ENCODE measurements around the gene TUBB2A. TPM values are rescaled to one million over a fixed set of nuclear protein-coding genes. Genes with fewer than 3 reads are reported as not detected.
A peak's percentile ranks its signal among the peaks of the same experiment; 100 is the strongest.

The TUBB2A gene
- total RNA-seq, 1 donor from 2014 or later: 177 TPM

DNA sequence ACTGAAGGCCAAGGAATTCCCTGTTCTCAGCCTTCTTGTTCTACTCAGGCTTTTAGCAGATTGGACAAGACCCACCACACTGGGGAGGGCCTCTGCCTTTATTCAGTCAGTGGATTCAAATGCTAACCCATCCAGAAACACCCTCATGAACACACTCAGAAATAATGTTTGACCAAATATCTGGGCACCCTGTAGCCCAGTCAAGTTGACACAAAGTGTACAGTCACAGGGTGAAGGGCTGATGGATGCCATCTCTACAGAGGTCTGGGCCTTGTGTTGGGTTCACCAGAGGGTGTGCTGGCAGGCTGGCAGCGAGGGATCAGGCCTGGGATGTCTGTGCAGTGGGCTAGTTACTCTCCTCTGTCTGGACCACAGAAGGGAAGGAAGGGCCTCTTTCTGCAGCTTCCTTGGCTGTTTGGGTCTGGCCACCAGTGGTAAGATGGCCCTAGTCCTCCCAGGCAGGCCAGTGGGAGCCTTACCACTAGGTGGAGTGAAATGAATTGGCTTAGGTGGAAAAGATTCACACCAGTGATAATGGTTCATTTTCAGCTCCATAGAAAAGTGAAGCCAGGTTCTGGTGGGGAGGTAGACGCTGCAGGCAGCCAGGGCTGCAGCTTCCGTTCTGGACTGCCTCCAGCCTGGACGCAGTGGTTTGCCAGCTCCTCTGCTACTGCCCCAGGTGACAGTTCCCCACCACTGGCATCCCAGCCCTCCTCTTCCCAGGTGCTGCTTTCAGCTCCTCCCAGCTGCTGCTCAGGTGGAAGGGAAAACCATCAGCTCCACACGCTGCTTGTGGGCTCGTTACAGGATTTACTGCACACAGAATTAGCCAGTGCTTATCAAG lies 9.2 kb downstream of the TUBB2A start:
- Mint-ChIP-seq H3K9me3 (no peaks in the 10 kb centered on the region), H3K27me3 (ENCODE audit: low read depth) (no peaks in the 10 kb centered on the region), H3K27ac (ENCODE audit: unreplicated experiment) (no peak overlapping the region), H3K36me3 (ENCODE audit: low read depth) (peaks cover 28% of the 10 kb centered on the region), H3K4me3 (no peak overlapping the region), H3K4me1 (peaks cover 22% of the 10 kb centered on the region)
- DNase-seq (ENCODE audit: low read depth, low spot score): no peak
- TF ChIP-seq, protein P1, sequence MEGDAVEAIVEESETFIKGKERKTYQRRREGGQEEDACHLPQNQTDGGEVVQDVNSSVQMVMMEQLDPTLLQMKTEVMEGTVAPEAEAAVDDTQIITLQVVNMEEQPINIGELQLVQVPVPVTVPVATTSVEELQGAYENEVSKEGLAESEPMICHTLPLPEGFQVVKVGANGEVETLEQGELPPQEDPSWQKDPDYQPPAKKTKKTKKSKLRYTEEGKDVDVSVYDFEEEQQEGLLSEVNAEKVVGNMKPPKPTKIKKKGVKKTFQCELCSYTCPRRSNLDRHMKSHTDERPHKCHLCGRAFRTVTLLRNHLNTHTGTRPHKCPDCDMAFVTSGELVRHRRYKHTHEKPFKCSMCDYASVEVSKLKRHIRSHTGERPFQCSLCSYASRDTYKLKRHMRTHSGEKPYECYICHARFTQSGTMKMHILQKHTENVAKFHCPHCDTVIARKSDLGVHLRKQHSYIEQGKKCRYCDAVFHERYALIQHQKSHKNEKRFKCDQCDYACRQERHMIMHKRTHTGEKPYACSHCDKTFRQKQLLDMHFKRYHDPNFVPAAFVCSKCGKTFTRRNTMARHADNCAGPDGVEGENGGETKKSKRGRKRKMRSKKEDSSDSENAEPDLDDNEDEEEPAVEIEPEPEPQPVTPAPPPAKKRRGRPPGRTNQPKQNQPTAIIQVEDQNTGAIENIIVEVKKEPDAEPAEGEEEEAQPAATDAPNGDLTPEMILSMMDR (conservative IDR thresholded peaks at IDR 0.05): no peak

DNA sequence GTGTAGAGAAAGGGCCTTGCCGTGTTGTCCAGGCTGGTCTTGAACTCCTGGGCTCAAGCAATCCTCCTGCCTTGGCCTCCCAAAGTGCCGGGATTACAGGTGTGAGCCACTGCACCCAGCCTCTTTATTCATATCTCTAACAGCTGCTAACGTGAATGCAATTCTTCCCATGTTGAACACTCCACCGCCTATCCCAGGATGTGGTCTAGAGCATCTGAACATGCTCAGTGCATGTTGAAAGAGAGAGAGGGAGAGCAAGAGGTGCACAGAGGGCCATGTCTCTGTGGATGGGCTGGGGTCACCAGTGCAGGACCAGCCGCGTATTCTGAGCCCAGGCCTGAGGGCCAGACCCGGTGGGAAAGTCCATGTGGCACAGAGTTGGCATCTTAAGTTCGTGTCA lies 12.8 kb downstream of the TUBB2A start:
- TF ChIP-seq, protein P1 (conservative IDR thresholded peaks at IDR 0.05): no peak
- H3K9me3 Mint-ChIP-seq: no peaks in the 10 kb centered on the region
- H3K4me1 Mint-ChIP-seq: peaks cover 4% of the 10 kb centered on the region
- H3K27ac Mint-ChIP-seq (ENCODE audit: unreplicated experiment): no peak overlapping the region
- no peak overlapping the region for H3K4me3 Mint-ChIP-seq
- no peaks in the 10 kb centered on the region for H3K27me3 Mint-ChIP-seq (ENCODE audit: low read depth)
- DNase-seq (ENCODE audit: low read depth, low spot score): no peak
- H3K36me3 Mint-ChIP-seq (ENCODE audit: low read depth): peaks cover 25% of the 10 kb centered on the region

DNA sequence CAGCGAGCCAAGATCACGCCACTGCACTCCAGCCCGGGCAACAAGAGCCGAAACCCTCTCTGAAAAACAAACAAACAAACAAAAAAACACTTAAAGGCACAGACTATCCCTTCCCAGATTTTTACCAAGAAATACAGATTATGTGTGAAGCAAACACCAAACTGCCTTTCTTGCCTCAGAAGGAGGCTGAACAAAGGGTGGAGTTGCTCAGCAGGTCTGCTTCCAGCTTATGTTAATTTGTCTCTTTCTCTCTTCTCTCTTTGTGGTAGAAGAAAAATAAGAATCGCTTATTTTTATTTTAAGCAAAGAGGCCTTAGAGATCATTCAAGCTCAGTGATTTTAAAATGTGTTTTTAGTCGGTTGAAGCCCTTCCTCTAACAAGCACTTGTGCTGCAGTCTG lies 14.2 kb downstream of the TUBB2A start:
- Mint-ChIP-seq H3K4me1 (peaks cover 4% of the 10 kb centered on the region), H3K36me3 (ENCODE audit: low read depth) (peaks cover 25% of the 10 kb centered on the region), H3K4me3 (no peak overlapping the region), H3K27me3 (ENCODE audit: low read depth) (no peaks in the 10 kb centered on the region), H3K9me3 (no peaks in the 10 kb centered on the region), H3K27ac (ENCODE audit: unreplicated experiment) (peak overlapping the region; percentile 75)
- TF ChIP-seq, protein P1 (conservative IDR thresholded peaks at IDR 0.05): no peak
- DNase-seq (ENCODE audit: low read depth, low spot score): no peak

DNA sequence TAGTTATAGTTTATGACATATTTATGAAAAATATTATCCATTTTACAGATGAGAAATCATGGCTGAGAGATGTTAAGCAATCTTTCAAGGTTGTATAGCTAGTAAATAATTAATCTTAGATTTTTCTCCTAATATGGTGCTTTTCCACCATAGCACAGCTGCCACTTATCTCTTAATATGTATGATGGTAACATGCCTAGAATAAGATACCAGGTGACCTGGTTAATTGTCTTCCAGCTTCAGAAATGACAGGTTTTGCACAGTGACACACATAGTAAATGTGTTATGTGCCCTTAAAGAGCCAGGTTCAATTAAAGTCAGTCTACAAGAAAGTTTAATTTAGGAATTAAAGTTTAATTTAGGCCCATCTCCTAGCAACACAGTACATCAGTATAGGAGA lies 14.8 kb downstream of the TUBB2A start:
- peaks cover 4% of the 10 kb centered on the region for H3K4me1 Mint-ChIP-seq
- peaks cover 26% of the 10 kb centered on the region for H3K36me3 Mint-ChIP-seq (ENCODE audit: low read depth)
- TF ChIP-seq, protein P1 (conservative IDR thresholded peaks at IDR 0.05): no peak
- no peak for DNase-seq (ENCODE audit: low read depth, low spot score)
- H3K4me3 Mint-ChIP-seq: no peak overlapping the region
- no peaks in the 10 kb centered on the region for H3K27me3 Mint-ChIP-seq (ENCODE audit: low read depth)
- H3K27ac Mint-ChIP-seq (ENCODE audit: unreplicated experiment): no peak overlapping the region
- H3K9me3 Mint-ChIP-seq: no peaks in the 10 kb centered on the region

DNA sequence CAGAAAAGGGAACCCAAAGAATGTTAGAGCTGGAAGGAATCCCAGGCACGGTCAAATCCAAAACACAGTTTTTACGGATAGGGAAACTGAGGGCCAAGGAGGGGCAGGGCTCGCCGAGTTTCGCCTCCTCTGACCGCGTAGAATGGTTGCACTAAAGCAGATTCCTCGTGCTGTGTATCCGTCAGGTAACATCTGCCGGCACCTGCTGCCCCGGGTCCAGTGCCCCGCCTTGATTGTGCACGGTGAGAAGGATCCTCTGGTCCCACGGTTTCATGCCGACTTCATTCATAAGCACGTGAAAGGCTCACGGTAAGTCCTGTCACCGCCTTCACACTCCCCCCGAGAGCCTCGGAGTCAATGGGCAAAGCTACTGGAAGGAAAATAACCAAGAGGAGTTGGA lies 17.1 kb downstream of the TUBB2A start:
- Mint-ChIP-seq H3K4me1 (peaks cover 4% of the 10 kb centered on the region), H3K4me3 (no peak overlapping the region), H3K9me3 (no peaks in the 10 kb centered on the region), H3K27ac (ENCODE audit: unreplicated experiment) (no peak overlapping the region), H3K27me3 (ENCODE audit: low read depth) (no peaks in the 10 kb centered on the region), H3K36me3 (ENCODE audit: low read depth) (peaks cover 29% of the 10 kb centered on the region)
- TF ChIP-seq, protein P1 (conservative IDR thresholded peaks at IDR 0.05): no peak
- DNase-seq (ENCODE audit: low read depth, low spot score): no peak
